HG02610 (cell line): ENCODE measurements around the gene ARVCF.

Source experiments
- ATAC-seq: cut with Tn5 transposase; IDR thresholded peaks from one replicate; pipeline ENCODE4 v1.9.1; 2021; ENCODE audit warnings: mild to moderate bottlenecking, moderate library complexity; ENCODE audit not compliant: unreplicated experiment

ARVCF gene

DNA sequence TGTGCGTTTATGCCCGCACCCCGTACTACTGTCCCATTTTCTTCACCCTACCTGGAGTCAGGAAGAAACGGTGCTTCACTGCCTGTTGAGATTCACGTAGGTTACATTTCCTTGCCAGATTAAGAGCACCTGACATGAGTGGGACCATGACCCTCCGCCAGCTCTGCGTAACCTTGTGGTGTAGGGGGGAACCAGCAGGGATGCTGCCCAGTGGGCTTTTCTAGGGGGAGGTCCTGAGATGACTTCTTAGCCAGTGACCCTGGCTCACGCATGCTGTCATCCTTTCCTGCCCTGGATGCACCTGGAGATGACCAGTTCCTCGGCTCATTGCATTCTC is 967 bp upstream of the ARVCF start:
- no peak for ATAC-seq

DNA sequence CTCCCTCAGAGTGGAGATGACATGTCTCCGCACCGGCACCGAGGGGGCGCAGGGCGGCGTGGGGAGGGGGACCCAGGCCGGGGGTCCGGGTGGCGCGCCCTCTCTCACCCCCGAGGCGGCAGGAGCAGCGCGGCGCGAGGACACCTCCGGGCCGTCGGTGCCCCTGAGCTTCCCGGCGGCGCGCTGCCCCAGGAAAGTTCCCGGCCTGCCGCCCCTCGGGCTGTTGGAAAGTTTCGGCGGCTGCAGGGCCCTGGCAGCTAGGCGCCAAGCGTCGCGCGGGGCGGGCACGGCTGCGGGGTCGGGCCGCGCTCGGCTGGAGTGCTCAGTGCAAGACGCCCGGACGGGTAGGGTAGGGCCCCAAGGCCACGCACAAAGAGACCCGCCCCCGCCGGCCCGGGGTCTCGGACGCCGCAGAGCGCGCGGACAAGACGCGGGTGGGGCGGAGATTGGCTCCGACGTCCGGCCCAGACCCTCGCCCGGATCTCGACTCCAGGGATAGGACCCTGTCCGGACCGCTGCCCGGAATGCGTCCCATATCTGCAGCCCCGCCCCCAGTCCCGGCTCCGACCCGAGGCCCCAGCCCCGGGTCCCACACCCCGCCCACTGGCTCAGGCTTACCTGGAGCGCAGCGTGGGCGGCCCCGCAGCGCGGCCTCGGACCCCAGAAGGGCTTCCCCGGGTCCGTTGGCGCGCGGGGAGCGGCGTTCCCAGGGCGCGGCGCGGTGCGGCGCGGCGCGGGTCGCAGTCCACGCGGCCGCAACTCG is 471 bp downstream of the ARVCF start:
- ATAC-seq = no peak

DNA sequence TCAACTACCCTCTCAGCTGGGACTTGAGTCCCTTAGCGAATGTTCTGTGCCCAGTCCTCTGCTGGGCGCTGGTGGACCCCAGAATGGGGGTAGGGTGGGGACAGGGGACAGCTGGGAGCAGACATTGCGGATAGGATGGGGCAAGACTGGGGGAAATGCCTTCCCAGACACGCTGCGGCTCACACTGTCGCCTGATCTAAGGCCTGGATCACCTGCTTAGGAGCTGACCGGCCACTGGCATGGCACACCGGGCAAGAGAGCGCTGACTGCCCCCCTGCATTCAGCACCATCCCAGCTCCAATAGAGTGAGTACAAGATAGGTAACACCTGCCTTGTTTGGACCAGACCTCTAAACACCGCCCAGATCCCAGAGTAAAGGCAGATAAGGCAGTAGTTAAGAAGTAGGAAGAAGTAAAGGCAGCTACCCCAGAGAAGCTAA is 1.4 kb downstream of the ARVCF start:
- ATAC-seq = no peak

DNA sequence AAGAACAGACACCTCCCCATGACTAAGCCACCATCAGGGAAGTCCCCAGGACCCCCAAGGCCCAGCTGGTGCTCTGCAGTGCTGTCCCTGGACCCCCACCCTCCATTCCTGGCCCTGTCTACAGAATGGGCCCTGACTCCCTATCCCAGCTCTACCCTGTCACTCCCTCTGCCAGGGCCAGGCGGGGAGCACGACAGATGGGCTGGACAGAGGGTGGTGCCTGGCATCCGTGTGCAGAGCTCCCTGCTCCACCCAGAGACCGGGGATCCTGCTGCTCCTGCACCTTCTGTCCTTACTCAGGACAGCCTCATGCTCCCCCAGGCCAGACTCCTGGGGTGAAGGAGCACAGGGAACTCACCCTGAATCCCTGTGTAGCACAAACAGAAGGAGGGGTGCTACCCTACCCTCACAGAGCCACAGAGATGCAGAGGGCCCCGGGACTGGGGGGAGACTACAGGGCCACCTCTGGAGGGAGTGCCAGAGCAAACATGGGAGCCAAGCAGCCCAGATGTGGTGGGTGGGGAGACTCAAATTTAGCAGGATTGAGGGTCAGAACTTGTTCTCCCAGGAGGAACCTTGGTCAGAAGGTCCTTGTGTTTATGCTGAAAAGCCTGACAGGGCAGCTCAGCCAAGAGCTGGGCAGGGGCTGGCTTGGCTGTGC is 2.0 kb downstream of the ARVCF start:
- no peak for ATAC-seq

DNA sequence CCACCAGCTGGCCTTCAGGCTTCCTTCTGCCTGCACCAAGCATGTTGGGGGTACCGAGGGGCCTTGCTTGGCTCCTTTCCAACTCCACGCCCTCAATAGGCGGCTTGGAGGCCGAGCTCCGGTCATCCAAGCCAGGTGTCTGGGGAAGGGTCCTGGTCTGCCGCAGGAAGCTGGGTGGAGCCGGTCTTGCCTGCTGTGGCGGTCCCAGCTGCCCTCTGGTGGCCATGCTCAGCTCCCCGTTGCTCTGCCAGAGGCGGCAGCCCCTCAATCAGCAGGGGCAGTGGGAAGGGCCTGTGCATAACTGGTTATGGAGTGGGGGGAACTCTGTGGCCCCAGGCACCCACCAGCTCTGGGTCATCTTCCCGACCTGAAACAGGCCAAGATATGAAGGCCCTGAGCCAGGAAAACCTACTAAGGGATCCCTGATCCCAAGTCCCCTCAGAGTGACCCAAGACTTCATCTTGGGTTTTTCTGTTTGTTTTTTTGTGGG is 3.2 kb downstream of the ARVCF start:
- ATAC-seq = no peak

DNA sequence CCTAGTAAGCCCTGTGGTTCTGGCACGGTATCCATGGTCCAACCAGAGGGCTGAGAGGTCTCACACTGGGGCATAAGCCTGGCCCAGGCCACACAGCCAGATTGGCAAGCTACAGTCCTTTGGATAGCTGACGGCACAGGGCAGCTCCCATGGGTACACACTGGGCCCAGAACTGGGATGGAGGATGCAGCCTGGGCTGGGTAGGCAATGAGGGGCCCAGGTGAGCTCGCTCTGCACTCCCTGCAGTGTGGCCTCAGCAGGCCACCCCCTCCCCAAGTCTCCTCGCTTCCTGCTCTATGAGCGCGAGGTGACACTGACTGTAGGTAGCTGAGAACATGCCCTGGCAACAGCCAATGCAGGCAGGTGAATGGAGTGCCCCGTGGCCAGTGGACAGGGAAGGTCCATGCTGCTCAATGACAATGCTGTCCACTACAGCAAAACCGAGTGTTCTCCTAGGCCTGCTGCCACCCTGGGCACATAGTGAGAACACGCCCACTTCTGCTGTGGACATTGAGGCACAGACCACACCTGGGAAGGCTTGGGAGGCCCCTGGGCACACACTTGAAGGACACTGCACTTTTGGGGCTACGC is 3.8 kb downstream of the ARVCF start:
- ATAC-seq = no peak

DNA sequence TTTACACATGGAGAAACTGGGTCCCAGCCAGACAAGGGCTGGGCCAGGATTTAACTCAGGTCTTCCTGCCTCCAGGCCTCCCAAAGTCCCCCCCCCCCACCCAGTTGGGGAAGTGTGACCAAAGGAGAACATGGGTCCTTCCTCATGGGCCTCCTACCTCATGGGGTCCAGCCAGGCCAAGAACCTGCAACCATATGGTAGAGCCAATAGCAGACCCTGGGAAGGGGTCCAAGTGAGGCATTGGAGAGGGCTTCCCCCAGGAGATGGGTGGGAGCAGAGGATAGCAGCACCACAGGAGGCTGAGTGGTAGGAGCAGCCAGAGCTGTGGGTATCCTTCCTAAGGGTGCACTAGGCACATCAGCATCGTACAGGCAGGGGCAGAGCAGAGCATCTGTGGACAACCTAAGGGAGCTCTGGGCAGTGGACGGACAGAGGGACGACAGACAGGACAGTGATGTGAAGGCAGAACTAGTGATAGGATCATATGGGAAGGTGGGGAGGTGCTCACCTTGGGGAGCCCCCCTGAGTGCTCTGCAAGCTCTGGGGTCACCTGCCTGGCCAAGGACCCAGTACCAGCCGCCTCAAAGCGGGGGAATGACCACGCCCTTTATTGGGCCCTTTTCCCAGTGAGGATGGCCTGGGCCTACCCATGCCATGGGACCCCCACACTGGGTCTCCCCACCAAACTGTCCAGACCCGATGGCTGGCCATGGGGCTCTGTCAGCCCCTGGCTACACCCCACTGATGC is 4.5 kb downstream of the ARVCF start:
- ATAC-seq = no peak

DNA sequence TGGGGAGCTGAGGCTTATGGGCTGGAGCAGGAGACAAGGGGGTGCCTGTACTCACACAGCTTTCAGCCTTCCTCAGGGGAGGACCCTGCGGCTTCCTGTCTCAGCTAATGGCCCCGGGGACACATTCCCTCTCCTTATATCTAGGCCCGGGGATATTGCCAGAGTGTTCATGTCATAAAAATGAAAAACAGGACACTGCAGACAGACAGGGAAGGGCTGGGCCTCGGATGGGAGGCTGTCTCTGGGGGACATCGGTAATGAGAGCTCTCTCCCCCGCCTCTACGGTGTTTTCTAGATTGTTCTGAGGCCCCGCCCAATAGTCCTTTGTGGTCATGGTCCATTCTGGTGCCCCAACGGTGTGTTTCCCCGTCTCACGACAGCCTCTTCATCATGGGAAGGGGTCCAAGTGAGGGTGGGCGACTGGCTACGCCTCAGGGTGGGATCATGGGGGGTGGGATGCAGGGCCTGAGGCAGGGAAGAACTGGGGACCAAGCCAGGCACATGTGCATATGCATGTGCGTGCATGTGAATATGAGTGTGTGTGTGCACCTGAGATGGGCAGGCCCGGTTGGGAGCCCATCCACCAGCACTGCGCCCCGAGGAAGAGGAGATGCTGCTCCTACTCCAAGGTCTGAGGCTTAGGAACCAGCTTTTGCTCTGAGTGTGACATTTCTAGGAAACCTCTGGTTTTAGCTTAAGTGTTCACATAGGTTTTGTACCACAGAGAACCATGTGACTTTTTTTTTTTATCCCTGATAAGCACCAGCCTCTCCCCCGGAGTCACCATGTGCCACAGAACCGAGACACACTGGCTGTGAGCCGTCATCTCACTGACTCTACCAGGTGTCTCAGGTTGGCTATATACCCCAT is 5.3 kb downstream of the ARVCF start:
- no peak for ATAC-seq

DNA sequence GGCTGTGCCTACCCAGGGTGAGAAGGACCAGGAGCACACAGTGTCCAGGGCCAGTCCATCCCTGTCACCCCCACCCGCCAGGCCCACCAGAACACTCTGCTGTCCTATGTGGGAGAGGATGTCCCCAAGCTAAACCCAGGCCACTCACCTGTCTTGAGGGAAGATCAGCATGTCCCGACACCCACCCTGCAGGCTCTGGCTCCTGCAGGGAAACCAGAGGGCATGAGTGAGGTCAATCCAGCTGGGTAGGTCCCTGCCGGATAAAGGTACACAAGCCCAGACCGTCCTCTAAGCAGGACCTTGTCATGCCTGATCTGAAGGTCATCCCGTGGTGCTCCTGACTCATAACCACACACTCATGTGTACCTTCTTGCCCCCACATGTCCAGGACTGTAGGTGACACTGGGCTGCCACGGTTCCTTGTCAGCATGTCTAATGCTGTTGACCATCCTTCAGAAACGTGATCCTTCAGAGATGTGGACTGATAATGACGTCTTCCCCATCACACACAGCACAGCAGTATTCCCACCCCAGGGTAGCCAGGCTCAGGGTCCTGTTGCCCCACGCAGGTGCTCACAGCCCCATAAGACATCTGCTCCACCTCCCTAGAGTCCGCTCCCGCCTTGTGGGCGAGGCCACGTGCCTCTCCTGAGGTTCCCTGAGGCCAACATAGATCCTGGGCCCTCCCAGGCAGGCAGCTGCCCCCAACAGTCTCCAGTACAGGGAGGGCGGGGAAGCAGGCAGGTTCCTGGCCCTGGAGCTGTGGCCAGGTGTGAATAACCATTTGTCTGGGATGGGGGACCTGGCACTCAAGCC is 6.1 kb downstream of the ARVCF start:
- ATAC-seq = no peak

DNA sequence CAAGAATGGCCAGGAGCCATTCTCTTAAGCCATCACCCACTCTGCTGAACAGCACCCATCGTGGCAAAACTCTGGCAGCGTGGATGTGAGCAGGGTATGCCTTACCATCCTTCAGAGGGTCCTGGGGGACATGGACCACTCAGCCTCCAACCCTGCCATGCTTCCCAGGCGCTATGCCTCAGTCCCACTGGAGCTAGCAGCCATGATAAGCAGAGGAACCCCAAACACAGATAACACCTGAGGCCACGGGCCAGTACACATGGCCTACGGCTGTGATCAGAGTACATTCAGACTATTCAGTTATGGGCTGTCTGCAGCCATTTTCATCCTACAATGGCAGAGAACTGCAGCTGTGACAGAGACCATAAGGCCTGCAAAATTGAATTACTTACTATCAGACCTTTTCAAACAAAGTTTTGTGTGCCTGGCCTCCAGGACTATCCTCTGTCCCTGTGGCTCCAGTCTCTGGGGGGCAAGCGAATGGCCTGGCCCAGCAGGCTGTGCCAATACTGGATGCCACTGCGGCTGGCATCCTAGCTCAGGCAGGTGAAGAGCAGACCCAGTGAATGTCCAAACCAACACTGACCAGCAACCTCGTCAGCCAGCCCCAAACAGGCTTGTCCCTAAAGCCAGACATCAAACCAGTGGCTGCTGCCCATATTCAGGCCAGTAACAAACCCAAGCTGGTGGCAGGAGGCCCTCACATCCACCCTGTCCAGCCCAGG is 6.9 kb downstream of the ARVCF start:
- no peak for ATAC-seq

DNA sequence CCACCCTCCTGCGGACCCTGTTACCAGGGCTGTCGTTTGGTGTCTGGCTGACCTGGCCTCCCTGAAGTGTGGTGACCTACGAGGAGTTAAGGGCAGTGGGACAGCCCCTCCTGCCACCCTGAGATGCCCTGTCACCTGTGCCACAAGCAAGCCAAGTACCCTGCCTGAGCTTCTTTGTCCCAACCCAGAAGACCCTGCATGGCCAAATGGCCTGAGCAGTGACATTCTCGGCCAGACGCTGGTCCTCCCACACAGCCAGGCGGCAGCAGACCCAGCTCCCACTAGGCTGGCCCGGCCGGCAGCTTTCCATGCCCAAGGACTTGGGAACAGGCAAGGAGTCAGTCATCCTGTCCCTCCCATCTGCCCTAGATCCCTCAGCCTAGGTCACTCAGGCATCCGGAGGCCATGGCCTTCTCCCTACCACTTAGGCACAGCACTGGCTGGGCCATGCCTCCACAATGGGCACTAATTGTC is 7.6 kb downstream of the ARVCF start:
- no peak for ATAC-seq

DNA sequence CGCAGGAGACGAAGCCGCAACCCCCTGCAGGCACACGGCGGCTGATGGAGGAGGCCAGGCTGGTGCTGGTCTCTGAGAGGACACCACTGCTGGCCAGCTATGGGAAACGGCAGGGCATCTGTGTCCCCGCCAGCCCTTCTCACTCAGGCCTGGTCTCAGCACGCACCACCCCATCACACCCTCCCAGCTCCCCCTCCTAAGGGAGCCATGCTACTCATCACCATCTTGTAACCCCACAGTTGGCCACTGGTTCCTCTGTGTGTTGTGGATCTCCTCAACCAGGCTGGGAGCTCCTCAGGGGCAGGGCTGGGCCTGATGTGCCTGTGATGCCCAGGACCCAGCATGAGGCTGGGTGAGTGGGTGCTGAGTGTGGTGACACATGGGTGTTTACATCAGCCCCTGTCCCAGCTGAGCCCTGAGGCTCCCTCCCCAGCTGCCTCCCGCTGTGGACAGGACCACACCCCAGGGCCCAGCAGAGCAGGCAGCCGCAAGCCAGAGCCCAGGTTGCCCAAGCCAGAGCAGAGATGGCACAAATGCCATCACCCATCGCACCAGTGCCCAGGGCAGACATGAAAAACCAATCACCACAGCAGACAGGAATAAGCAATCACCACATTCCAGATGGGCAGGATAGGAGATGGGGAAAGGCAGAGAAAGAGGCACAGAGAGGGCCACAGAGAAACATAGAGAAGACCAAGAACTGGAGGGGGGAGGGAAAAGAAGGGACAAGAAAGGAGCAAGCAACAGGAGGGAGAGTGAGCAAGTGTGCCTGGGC is 8.2 kb downstream of the ARVCF start:
- no peak for ATAC-seq

DNA sequence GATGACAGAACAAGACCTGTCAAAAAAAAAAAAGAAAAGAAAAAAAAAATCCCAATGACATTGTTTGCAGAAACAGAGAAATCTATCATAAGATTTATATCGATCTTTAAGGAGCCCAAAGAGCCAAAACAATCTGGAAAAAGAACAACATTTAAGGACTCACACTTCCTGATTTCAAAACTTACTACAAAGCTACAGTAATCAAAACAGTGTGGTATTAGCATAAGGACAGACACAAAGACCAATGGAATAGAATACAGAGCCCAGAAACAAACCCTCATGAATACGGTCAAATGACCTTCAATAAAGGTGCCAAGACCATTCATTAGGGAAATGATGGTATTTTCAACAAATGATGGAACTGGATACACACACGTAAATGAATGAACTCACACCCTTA is 12.2 kb downstream of the ARVCF start:
- ATAC-seq = no peak

DNA sequence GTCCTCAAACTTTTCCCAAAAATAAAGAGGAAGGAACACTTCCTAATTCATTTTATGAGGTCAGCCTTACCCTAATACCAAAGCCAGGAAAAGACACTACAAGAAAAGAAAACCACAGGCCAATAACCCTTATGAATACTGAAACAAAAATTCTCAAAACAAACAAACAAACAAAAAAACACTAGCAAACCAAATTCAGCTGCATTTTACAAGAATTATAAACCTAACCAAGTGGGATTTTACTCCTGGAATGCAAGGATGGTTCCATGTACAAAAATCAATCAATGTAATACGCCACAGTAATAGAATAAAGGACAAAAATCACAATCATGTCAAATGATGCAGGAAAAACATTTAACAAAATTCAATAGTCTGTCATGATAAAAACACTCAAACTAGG is 13.3 kb downstream of the ARVCF start:
- ATAC-seq = no peak

DNA sequence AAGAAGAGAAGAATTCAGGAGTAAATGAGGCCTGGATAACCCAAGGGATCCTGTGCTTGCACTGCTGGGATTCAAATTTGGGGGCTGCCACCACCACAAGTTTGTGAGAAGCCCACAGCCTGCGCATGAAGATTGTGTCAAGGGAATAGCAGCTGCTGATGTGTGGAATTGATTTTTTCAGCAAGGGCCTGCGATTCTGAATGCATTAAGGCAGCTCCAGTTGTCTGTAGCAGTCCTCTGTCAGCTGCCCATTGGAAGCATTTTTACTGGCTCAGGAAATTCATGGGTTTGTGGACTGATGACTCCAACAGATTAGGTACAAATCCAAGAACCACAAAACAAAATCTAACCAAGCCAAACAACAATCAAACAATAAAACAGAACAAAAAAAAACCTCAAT is 14.0 kb downstream of the ARVCF start:
- no peak for ATAC-seq

DNA sequence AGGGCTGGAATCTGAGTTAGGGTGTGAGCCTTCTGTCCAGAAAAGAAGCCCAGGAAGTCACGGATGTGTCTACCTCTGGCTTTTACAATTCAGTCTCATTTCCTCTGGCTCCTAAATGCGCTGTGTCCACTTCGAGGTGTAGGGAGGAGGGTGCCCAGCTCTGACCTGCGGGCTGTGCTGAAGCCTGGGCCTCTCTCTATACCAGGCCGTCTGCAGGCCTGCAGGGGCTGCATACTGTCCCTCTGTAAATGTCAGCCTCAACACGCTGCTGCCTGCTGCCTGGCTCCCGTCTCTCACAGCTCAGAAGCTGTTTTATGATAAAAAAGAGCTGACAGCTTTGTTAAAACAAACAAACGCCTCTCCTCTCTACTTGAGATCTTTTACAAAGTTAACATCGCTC is 14.5 kb downstream of the ARVCF start:
- no peak for ATAC-seq

DNA sequence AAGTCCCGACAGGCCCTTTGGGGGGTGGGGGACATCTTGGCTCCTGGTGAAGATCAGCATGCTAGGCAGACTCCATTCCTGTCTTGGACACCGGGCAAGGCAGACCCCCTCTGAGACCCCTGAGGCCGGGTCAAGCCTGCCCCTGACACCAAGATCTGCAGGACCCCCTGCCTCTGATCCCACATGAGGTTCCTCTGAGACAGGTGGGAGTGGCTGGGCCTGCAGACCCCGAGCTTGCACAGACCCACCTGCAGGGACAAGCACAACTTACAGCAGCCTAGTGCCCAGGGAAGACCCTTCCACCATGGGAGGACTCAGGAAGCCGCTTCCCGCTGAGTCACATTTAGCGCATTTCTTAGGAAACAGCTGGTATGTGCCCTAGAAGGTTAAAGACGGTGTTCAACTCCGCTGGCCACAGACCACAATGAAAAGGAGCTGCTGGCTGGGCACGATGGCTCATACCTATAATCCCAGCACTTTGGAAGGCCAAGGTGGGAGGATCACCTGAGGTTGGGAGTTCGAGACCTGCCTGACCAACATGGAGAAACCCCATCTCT is 15.5 kb downstream of the ARVCF start:
- ATAC-seq = no peak
